Neutrophil (primary cell): ENCODE data around the gene NHERF2.

ENCODE experiments used
- H3K27ac ChIP-seq: fragments of 200-600 bp; sonication (generic); 2 replicates; pipeline ENCODE4 v1.5.1; 2016; ENCODE audit warnings: mild to moderate bottlenecking, moderate library complexity
- H3K27me3 ChIP-seq: fragments of 200-600 bp; sonication (generic); 2 replicates; pipeline ENCODE4 v1.6.0; 2016; ENCODE audit warnings: mild to moderate bottlenecking
- H3K36me3 ChIP-seq: fragments of 200-600 bp; sonication (generic); 2 replicates; pipeline ENCODE4 v1.5.1; 2017
- H3K4me1 ChIP-seq, 2 experiments: fragments of 200-600 bp in 1 of 2; sonication (generic) in 1 of 2; 1 replicate in 1 of 2; 2 replicates in 1 of 2; pipeline versions ENCODE4 v1.5.1 to v1.6.1; 2013 to 2016; ENCODE audit warnings: low read depth in 1 of 2, low read length in 1 of 2, mild to moderate bottlenecking in 1 of 2, moderate library complexity in 1 of 2; ENCODE audit not compliant: control insufficient read depth in 1 of 2, insufficient read depth in 1 of 2
- H3K4me3 ChIP-seq, 2 experiments: fragments of 200-600 bp in 1 of 2; sonication (generic) in 1 of 2; 1 replicate in 1 of 2; 2 replicates in 1 of 2; pipeline ENCODE4 v1.5.1; 2013 to 2016; ENCODE audit warnings: low read depth in 1 of 2, low read length in 1 of 2, mild to moderate bottlenecking in 1 of 2, moderate library complexity in 1 of 2
- H3K9me3 ChIP-seq: fragments of 200-600 bp; sonication (generic); 2 replicates; pipeline ENCODE4 v1.5.1; 2016
- CTCF ChIP-seq: fragments of 200-600 bp; sonication (generic); IDR thresholded peaks from 2 replicates; pipeline ENCODE4 v1.5.1; 2016; ENCODE audit warnings: antibody characterized with exemption

NHERF2 gene

DNA sequence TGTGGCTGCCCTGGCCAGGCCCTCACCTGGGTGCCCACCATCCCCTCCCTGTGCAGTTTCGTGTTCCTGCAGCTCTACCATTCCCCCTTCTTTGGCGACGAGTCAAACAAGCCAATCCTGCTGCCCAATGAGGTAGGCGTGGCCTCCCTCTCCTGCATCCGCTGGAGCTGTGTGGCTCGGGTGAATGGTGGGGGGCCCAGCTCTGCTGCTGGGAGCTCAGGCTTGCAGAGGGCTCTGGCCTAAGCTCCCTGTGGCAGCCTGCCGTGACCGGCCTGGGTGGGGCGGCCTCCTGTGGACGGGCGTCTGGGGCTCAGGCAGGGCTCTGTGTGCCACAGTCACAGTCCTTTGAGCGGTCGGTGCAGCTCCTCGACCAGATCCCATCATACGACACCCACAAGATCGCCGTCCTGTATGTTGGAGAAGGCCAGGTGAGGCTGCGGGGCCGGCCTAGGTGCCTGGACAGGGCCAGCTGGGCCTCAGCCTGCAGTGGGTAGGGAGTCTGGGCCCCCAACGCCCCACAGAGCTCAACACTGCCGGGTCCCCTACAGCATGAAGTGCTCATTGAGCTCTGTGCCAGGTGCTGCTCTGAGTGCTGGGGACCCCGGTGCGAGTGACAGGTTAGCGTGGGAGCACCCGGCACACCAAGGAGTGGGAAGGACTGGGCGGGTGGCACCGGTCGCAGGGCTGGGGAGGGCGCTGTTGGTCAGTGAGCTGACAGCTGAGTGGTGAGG is 58.4 kb downstream of the NHERF2 start:
- Histone ChIP-seq H3K27me3 (no peaks in the 10 kb centered on the region), H3K36me3 (peaks cover 100% of the 10 kb centered on the region), H3K4me3 (no peak overlapping the region), H3K4me1 (no peaks in the 10 kb centered on the region), H3K27ac (no peak overlapping the region), H3K9me3 (no peaks in the 10 kb centered on the region)
- no peak for TF ChIP-seq CTCF

DNA sequence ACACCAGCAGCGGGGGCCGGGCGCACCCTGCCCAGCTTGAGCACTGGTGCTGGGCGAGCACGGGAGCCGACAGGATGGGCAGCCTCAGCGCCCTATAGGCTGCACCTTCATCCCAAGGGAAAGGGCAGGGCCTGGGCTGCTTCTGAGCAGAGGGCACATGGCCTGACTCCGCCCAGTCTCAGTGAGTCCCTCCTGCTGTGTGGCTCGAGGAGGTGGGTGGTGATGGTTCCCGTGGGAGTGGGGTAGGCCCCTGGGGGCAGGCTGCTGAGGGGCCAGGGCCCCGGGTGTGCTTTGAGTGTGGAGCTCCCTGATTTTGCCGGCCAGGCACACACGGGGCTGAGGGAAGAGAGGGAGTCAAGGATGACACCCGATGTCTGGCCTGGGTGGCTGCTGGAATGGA is 59.0 kb downstream of the NHERF2 start:
- no peak for TF ChIP-seq CTCF
- Histone ChIP-seq H3K27ac (no peak overlapping the region), H3K27me3 (no peaks in the 10 kb centered on the region), H3K4me3 (no peak overlapping the region), H3K4me1 (no peaks in the 10 kb centered on the region), H3K9me3 (no peaks in the 10 kb centered on the region), H3K36me3 (peaks cover 100% of the 10 kb centered on the region)

GRCh38 chr16:2086106-2086742 is 59.5 kb downstream of the NHERF2 start:
- Histone ChIP-seq H3K4me3 (no peak overlapping the region), H3K27ac (no peak overlapping the region), H3K9me3 (no peaks in the 10 kb centered on the region), H3K4me1 (no peaks in the 10 kb centered on the region), H3K27me3 (no peaks in the 10 kb centered on the region), H3K36me3 (peaks cover 94% of the 10 kb centered on the region)
- no peak for TF ChIP-seq CTCF

DNA sequence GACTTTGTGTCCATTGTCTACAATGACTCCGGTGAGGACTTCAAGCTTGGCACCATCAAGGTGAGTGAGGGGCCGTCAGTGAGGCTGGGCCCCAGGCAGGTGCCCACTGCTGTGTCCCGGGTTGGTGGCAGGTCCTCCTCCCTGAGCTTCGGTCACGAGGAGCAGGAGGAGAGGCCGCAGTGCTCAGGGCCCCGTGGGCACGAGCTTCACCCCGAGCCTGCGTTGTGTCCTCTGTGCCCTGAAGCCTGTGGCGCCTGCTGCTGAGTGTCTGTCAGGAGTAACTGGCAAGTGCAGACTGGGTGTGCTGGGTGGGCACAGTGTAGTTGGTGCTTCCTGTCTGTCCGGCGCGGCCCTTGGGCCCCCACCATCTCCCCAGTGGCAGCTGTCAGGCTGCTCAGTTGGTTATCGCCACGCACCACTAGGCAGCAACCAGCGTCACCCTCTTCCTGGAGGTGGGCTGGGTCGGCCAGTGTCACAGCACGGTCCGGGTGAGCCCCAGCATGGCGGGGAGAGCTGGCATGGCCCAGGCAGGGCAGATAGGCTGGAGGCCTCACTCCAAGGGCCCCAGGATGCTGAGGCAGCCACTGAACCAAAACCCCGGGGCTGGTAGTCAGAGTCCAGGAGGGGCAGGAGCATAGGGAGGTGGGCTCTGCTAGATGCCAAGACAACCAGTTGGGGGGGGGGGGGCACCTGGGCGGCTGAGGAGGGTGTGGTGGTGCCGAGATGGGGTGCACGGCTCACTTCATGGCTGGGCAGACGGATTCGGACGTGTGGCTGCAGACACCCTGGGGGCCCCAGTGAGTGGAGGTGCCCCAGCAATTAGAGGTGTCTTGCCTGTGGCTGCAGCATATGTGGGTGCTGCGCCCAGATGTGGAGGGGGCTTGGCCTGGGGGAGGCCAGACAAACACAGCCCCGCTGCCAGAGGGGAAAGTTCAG is 60.4 kb downstream of the NHERF2 start:
- peaks cover 0 to 6% of the 10 kb centered on the region in 2 experiments for H3K4me1 ChIP-seq
- TF ChIP-seq CTCF, result no peak
- no peaks in the 10 kb centered on the region for H3K9me3 ChIP-seq
- peaks cover 89% of the 10 kb centered on the region for H3K36me3 ChIP-seq
- no peak overlapping the region for H3K4me3 ChIP-seq
- H3K27me3 ChIP-seq, result no peaks in the 10 kb centered on the region
- H3K27ac ChIP-seq, result no peak overlapping the region

DNA sequence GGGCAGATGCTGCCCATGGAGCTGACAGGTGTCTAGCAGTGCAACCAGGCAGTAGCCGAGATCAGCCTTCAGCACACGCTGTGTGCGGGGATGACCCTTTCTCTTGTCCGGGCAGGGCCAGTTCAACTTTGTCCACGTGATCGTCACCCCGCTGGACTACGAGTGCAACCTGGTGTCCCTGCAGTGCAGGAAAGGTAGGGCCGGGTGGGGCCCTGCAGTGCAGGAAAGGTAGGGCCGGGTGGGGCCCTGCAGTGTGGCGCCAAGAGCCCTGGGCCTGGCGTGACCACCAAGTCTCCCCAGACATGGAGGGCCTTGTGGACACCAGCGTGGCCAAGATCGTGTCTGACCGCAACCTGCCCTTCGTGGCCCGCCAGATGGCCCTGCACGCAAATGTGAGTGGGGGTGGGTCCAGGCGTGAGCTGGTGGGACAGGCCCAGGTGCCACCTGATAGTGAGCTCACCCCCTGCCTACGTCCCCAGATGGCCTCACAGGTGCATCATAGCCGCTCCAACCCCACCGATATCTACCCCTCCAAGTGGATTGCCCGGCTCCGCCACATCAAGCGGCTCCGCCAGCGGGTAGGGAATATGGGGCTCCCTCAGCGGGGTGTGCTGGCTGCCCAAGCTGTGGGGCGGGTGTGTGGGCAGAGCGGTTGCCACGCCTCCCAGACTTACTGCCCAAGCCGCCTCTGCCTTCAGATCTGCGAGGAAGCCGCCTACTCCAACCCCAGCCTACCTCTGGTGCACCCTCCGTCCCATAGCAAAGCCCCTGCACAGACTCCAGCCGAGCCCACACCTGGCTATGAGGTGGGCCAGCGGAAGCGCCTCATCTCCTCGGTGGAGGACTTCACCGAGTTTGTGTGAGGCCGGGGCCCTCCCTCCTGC is 61.3 kb downstream of the NHERF2 start:
- Histone ChIP-seq H3K9me3 (no peaks in the 10 kb centered on the region), H3K4me1 (peaks cover 0 to 6% of the 10 kb centered on the region in 2 experiments), H3K4me3 (no peak overlapping the region), H3K27me3 (no peaks in the 10 kb centered on the region), H3K27ac (no peak overlapping the region), H3K36me3 (peaks cover 84% of the 10 kb centered on the region)
- TF ChIP-seq CTCF, result no peak
